SJCRH30 (cell line): ENCODE measurements around the gene SPOP. TPM values are rescaled to one million over a fixed set of nuclear protein-coding genes. Genes with fewer than 3 reads are reported as not detected.

ENCODE experiments used
- DNase-seq, 2 experiments: peaks; one replicate each; pipeline ENCODE4 v3.0.0-alpha.2; 2015 to 2020
- H3K27ac ChIP-seq: fragments of 250-450 bp; sonication (Bioruptor Pico); 2 replicates; pipeline ENCODE4 v1.5.1; 2020; ENCODE audit warnings: mild to moderate bottlenecking, moderate library complexity
- H3K27me3 ChIP-seq: fragments of 250-450 bp; sonication (Bioruptor Pico); 2 replicates; pipeline ENCODE4 v1.5.1; 2020; ENCODE audit warnings: mild to moderate bottlenecking, moderate library complexity
- H3K36me3 ChIP-seq: fragments of 250-450 bp; sonication (Bioruptor Pico); 2 replicates; pipeline ENCODE4 v1.5.1; 2020; ENCODE audit warnings: mild to moderate bottlenecking, moderate library complexity
- H3K4me1 ChIP-seq: fragments of 250-450 bp; sonication (Bioruptor Pico); 2 replicates; pipeline ENCODE4 v1.5.1; 2020; ENCODE audit warnings: mild to moderate bottlenecking, moderate library complexity
- H3K4me3 ChIP-seq: fragments of 250-450 bp; sonication (Bioruptor Pico); 2 replicates; pipeline ENCODE4 v1.5.1; 2020; ENCODE audit warnings: mild to moderate bottlenecking, moderate library complexity
- H3K9me3 ChIP-seq: fragments of 250-450 bp; sonication (Bioruptor Pico); replicated peaks from 2 replicates; pipeline ENCODE4 v1.5.1; 2020; ENCODE audit warnings: mild to moderate bottlenecking, moderate library complexity
- total RNA-seq: library from RNA; depleted of rRNA; stranded (reverse); fragments of >200 nt; shearing (Covaris generic); gene quantifications from 2 replicates; pipeline ENCODE4 v1.2.3, GENCODE V29; 2014

The SPOP gene
- total RNA-seq, 1 experiment from 2014 or later = 31.3 TPM

- Histone ChIP-seq H3K36me3 (peaks cover 9% of the 10 kb centered on the region; the same call in 1 of the 2 replicates), H3K27me3 (no peaks in the 10 kb centered on the region), H3K4me1 (peaks cover 4% of the 10 kb centered on the region; the same call in 1 of the 2 replicates), H3K9me3 (no peaks in the 10 kb centered on the region), H3K4me3 (no peak overlapping the region), H3K27ac (no peak overlapping the region)
- DNase-seq = no peak
Measured at GRCh38 chr17:49630113-49630900, 47.6 kb downstream of the SPOP start.

- DNase-seq = no peak
- Histone ChIP-seq H3K9me3 (no peaks in the 10 kb centered on the region), H3K4me3 (no peak overlapping the region)
Measured at GRCh38 chr17:49629447-49629846, 48.5 kb downstream of the SPOP start.

DNA sequence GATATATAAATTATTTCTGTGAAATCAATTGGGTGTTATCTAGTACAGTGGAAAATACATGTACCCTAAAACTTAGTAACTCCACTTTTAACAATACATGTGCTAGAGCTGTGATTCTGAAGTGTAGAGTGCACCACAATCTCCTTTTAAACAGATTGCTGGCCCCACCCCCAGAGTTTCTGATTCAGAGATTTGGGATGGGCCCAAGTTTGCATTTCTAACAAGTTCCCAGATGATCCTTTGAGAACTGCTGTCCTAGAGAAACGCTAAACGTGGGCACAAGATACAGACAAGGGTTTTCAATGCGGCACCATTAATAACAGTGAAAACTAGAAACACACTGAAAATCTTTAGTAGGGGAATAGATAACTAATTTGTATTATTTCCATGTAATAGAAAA, 53.0 kb downstream of the SPOP start:
- Histone ChIP-seq H3K4me3 (no peak overlapping the region), H3K4me1 (no peaks in the 10 kb centered on the region), H3K9me3 (no peaks in the 10 kb centered on the region), H3K27me3 (no peaks in the 10 kb centered on the region), H3K36me3 (peaks cover 18% of the 10 kb centered on the region), H3K27ac (no peak overlapping the region)
- DNase-seq = no peak

More at GRCh38 chr17:49629447-49629846, 48.5 kb downstream of the SPOP start:
- H3K4me1 ChIP-seq = peaks cover 2% of the 10 kb centered on the region; the same call in 1 of the 2 replicates
- no peaks in the 10 kb centered on the region for H3K27me3 ChIP-seq
- H3K27ac ChIP-seq = no peak overlapping the region
- H3K36me3 ChIP-seq = peaks cover 9% of the 10 kb centered on the region; the same call in 1 of the 2 replicates

GRCh38 chr17:49621946-49622529, 55.9 kb downstream of the SPOP start:
- Histone ChIP-seq H3K4me1 (no peaks in the 10 kb centered on the region), H3K36me3 (peaks cover 26% of the 10 kb centered on the region), H3K27ac (no peak overlapping the region), H3K9me3 (no peaks in the 10 kb centered on the region), H3K27me3 (no peaks in the 10 kb centered on the region), H3K4me3 (no peak overlapping the region)
- DNase-seq = no peak

DNA sequence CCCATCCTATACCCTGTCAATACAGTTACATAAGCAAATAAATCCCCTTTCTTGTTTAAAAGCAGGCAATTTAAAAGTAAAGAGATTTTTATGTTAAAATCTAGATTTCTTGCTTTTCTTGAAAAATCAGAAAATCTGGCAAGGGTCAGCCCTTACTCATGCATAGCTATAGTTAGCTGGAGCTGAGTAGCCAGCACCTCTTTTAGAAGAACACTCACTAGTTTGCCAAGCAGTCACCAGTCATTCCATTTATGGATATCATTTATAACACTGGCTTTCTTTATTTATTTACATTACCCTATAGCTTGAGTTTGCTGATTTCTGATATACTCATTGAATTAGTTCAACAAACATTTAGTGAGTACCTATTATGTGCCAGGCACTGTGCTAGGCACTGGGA, 56.5 kb downstream of the SPOP start:
- H3K4me3 ChIP-seq = no peak overlapping the region
- no peak for DNase-seq
- H3K36me3 ChIP-seq = peaks cover 26% of the 10 kb centered on the region
- H3K27ac ChIP-seq = no peak overlapping the region
- H3K4me1 ChIP-seq = no peaks in the 10 kb centered on the region
- H3K9me3 ChIP-seq = no peaks in the 10 kb centered on the region
- no peaks in the 10 kb centered on the region for H3K27me3 ChIP-seq

DNA sequence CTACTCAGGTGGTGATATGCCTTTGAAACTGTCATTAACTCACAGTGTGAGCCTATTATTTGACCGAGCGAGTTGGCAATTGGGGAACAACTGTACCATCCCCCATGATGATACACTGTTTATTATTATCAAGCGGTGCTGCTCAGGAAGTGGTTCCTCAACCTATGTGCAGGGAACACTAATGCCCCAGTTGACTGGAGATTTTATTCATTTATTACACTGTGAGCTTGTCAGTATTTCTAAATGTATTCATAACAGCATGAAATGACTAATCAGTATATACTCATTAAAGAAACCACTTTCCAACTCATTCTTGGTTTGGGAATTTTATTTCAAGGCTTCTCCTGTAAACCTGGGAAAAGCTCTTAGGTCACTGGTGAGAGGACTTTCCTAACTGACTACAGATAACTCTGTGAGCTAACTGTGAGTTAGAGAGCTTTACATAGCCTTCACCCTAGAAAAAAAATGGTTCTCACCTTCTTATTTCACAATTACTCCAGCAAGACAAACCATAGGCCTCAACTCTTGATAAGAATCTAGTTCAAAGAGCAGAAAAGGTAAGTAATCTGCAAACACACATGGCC, 59.8 kb downstream of the SPOP start:
- no peaks in the 10 kb centered on the region for H3K27me3 ChIP-seq
- no peak overlapping the region for H3K27ac ChIP-seq
- H3K36me3 ChIP-seq = peaks cover 24% of the 10 kb centered on the region
- no peaks in the 10 kb centered on the region for H3K9me3 ChIP-seq
- no peak overlapping the region for H3K4me3 ChIP-seq
- no peak for DNase-seq
- H3K4me1 ChIP-seq = no peaks in the 10 kb centered on the region

GRCh38 chr17:49616601-49617131, 61.2 kb downstream of the SPOP start:
- H3K27me3 ChIP-seq = no peaks in the 10 kb centered on the region
- no peak for DNase-seq
- H3K36me3 ChIP-seq = peaks cover 17% of the 10 kb centered on the region
- no peaks in the 10 kb centered on the region for H3K9me3 ChIP-seq
- no peaks in the 10 kb centered on the region for H3K4me1 ChIP-seq
- H3K4me3 ChIP-seq = no peak overlapping the region
- H3K27ac ChIP-seq = no peak overlapping the region

- Histone ChIP-seq H3K27me3 (no peaks in the 10 kb centered on the region), H3K36me3 (peaks cover 15% of the 10 kb centered on the region), H3K4me3 (no peak overlapping the region), H3K9me3 (no peaks in the 10 kb centered on the region), H3K4me1 (no peaks in the 10 kb centered on the region), H3K27ac (no peak overlapping the region)
- DNase-seq = no peak
Measured at GRCh38 chr17:49616086-49616485, 61.8 kb downstream of the SPOP start.

- H3K4me3 ChIP-seq = no peak overlapping the region
- H3K9me3 ChIP-seq = no peaks in the 10 kb centered on the region
- no peak overlapping the region for H3K27ac ChIP-seq
- DNase-seq = no peak
- H3K4me1 ChIP-seq = no peaks in the 10 kb centered on the region
- no peaks in the 10 kb centered on the region for H3K27me3 ChIP-seq
- peaks cover 19% of the 10 kb centered on the region for H3K36me3 ChIP-seq
Measured at GRCh38 chr17:49613182-49613800, 64.6 kb downstream of the SPOP start.

DNA sequence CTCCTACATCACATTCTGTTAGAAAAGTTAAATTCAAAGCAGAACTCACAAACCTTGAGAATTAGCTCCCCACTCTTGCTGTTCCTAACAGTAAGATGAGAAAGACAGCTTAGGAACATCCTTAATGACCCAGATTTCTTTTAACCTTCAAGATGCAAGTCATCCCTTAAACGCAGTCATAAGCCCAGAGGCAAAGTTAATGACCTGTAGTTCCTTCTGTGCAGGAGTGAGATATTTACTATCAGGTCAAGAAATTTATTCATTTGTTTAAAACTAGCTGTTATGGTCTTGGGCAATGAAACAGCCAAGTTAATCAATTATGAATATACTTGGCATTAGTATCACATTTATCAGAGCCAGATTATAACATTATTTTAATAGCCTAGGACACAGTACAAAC, 65.2 kb downstream of the SPOP start:
- Histone ChIP-seq H3K4me3 (no peak overlapping the region), H3K27ac (no peak overlapping the region), H3K27me3 (no peaks in the 10 kb centered on the region), H3K4me1 (no peaks in the 10 kb centered on the region), H3K9me3 (no peaks in the 10 kb centered on the region), H3K36me3 (peaks cover 19% of the 10 kb centered on the region)
- DNase-seq = no peak

DNA sequence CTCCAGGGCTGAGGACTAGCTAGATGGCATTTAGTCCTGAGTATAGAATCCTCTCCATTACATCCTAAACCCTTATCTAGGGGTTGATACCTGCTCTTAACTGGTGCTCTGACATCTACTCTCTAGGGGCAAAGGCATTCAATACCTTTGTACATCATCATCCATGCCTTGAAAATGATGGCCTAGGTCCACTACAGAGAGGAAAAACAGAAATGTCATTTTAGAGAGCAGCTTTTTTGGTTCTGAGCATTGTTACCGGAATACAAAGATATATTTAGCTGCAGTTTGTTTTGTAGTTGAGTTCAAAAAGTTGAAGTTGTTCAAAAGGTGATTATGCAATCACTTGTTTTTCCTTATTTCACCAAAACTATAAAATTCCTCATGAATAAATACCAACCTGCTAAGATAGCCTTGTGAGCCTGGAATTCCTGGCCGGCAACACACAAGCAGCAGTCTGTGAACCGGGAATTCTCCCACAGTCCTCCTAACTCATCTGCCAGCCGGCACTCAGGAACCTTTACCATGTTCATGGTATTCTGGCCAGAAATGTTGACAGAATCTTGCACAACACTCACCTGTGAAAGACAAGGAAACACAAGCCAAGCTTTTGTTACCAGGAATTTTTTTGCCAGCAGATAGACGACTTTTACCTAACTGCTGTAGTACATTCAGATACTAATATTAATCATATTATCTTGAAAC, 66.9 kb downstream of the SPOP start:
- Histone ChIP-seq H3K27me3 (no peaks in the 10 kb centered on the region), H3K27ac (no peak overlapping the region), H3K9me3 (no peaks in the 10 kb centered on the region), H3K4me1 (no peaks in the 10 kb centered on the region), H3K36me3 (peaks cover 20% of the 10 kb centered on the region), H3K4me3 (no peak overlapping the region)
- DNase-seq = no peak

DNA sequence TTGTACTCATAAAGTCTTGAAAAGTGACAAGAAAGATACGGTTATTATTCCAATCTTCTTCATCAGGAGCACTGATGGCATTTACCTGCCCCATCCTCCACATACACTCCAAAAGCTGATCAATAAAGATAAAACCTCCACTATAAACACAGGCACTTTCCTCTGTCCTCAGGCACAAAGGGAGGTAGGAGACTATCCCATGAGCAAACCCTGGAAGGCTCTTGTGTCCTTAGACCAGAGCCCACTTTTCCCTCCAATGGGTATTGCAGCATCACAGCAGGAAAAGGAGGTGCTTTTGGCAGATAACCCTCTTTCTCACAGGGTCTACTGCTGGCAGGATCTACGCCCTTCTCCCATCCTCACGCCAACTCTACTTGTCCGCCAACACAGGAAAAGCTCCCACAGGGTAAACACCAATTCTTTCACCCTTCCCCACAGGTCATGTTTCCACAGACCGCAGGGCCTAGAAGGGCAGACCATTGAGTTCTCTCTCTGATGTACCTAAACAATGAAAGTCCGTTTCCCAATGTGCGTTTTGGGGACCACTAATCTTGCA, 73.5 kb downstream of the SPOP start:
- Histone ChIP-seq H3K27me3 (no peaks in the 10 kb centered on the region), H3K27ac (no peak overlapping the region), H3K4me3 (no peak overlapping the region), H3K9me3 (no peaks in the 10 kb centered on the region), H3K36me3 (peaks cover 14% of the 10 kb centered on the region), H3K4me1 (no peaks in the 10 kb centered on the region)
- no peak for DNase-seq

- Histone ChIP-seq H3K4me3 (no peak overlapping the region), H3K27ac (no peak overlapping the region)
Measured at GRCh38 chr17:49603720-49604119, 74.2 kb downstream of the SPOP start.

DNA sequence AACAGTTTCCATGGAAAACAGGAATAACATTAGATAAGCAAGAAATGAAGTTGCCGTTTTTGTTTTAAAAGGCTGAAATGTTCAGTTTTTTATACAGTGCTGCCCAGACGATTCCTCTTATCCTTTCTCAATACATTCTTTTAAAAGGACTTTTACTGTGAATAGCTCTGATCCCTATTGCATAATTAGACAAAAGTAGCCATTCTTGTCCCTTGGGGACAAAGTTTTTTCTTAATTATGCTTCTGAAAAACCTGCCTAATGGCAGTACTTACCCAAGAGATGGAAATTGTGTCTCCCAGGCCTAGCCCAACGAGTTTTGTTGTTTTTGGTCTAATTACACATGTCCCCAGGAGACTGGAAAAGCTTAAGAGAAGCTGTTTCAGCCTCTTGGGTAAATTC, 74.7 kb downstream of the SPOP start:
- DNase-seq = no peak
- H3K36me3 ChIP-seq = peaks cover 9% of the 10 kb centered on the region

More at GRCh38 chr17:49603720-49604119, 74.2 kb downstream of the SPOP start:
- no peaks in the 10 kb centered on the region for H3K4me1 ChIP-seq
- H3K36me3 ChIP-seq = peaks cover 11% of the 10 kb centered on the region
- no peak for DNase-seq
- no peaks in the 10 kb centered on the region for H3K9me3 ChIP-seq
- H3K27me3 ChIP-seq = no peaks in the 10 kb centered on the region

More for the DNA sequence above, 74.7 kb downstream of the SPOP start:
- Histone ChIP-seq H3K27ac (no peak overlapping the region), H3K4me1 (no peaks in the 10 kb centered on the region), H3K9me3 (no peaks in the 10 kb centered on the region), H3K27me3 (no peaks in the 10 kb centered on the region), H3K4me3 (no peak overlapping the region)
